ENCODE data around the gene LCAT.

DNA sequence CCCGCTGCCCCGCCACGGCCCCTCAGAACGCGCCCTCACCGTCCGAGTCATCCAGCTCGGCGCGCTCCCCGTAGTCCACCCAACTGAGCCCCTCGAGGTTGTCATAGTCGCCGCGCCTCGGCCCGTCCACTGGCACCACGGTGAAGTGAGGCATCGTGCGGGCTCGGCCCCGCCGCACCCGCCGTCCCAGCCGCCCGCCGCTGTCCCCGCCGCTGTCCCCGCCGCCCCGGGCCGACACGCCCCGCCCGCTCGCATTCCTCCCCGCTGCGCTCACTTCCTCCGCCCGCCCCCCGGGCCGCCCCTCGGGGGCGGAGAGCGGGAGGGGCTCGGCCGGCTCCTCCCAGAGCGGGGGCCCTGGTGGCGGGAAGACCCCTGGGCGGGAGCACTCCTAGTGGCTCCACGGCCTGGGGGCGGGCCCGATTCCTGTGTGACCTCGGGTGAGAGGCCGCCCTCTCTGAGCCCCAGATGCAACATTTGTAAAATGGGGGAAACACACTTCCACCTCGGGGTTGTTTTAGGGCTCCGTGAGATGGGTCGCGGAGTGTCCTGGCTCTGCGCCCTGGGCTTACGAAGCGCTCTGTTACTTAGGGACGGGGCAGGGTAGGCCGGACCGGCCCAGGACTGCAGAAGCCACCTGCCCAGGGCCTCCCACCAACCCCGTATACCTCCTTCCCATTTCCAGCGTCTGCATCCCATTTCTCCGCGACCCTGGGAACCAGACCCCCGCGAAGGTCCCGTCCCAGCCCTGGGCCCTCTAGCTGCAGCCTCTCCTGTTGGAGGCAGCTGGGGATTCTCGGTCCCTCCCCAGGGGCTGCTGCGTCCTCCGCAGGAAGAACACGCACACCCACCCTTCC lies 24.7 kb upstream of the LCAT start, which contains the start of gene SLC12A4:
- TF ChIP-seq, protein P1, sequence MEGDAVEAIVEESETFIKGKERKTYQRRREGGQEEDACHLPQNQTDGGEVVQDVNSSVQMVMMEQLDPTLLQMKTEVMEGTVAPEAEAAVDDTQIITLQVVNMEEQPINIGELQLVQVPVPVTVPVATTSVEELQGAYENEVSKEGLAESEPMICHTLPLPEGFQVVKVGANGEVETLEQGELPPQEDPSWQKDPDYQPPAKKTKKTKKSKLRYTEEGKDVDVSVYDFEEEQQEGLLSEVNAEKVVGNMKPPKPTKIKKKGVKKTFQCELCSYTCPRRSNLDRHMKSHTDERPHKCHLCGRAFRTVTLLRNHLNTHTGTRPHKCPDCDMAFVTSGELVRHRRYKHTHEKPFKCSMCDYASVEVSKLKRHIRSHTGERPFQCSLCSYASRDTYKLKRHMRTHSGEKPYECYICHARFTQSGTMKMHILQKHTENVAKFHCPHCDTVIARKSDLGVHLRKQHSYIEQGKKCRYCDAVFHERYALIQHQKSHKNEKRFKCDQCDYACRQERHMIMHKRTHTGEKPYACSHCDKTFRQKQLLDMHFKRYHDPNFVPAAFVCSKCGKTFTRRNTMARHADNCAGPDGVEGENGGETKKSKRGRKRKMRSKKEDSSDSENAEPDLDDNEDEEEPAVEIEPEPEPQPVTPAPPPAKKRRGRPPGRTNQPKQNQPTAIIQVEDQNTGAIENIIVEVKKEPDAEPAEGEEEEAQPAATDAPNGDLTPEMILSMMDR (IDR thresholded peaks at IDR 0.05): no peak
- TF ChIP-seq POLR2A (IDR thresholded peaks at IDR 0.05): peak; percentile 94

Data from right lobe of liver (tissue), 4 donors.